Activated T-cell treated with anti-CD3 and anti-CD28 coated beads for 4 hours (primary cell): ENCODE data around the gene C20orf204.
"Not testable (repeated sequence)": the region's sequence is repeated elsewhere in the genome, so short reads cannot be mapped to it uniquely, and the experiment has no call there.

ENCODE experiments used
- DNase-seq: peaks from one replicate; pipeline ENCODE4 v3.0.0-alpha.2; 2020

C20orf204 gene

GRCh38 chr20:64035933-64036345 is at the start of gene C20orf204:
Gene C20orf204 (plus strand): TSS chr20:64036182. CDS start chr20:64036324, 142 bp downstream.
- DNase-seq: no peak

GRCh38 chr20:64000906-64001305 is 35.1 kb upstream of the C20orf204 start:
- no peak for DNase-seq

- no peak for DNase-seq
These were observed 34.4 kb upstream of the C20orf204 start for GRCh38 chr20:64001607-64002011.

- DNase-seq: no peak
These were observed 31.8 kb upstream of the C20orf204 start for GRCh38 chr20:64003960-64004725.

- no peak for DNase-seq
These were observed 30.6 kb upstream of the C20orf204 start for GRCh38 chr20:64005394-64005793.

- DNase-seq: no peak
These were observed 29.5 kb upstream of the C20orf204 start for GRCh38 chr20:64006490-64006889.

GRCh38 chr20:64006902-64007301 is 29.1 kb upstream of the C20orf204 start:
- DNase-seq: no peak

- DNase-seq: no peak
These were observed 26.1 kb upstream of the C20orf204 start for GRCh38 chr20:64009811-64010387.

GRCh38 chr20:64010711-64011237 is 25.2 kb upstream of the C20orf204 start:
- DNase-seq: no peak

GRCh38 chr20:64011366-64011779 is 24.6 kb upstream of the C20orf204 start:
- DNase-seq: no peak

- DNase-seq: not testable (repeated sequence)
These were observed 23.4 kb upstream of the C20orf204 start for GRCh38 chr20:64012385-64013154.

GRCh38 chr20:64015635-64016034 is 20.3 kb upstream of the C20orf204 start:
- no peak for DNase-seq

GRCh38 chr20:64021124-64021975 is 14.6 kb upstream of the C20orf204 start:
- DNase-seq: no peak

- DNase-seq: no peak
These were observed 13.2 kb upstream of the C20orf204 start for GRCh38 chr20:64022671-64023360.

GRCh38 chr20:64023361-64024140 is 12.4 kb upstream of the C20orf204 start:
- DNase-seq: no peak

- DNase-seq: no peak
These were observed 11.6 kb upstream of the C20orf204 start for GRCh38 chr20:64024141-64024990.

GRCh38 chr20:64025101-64025825 is 10.7 kb upstream of the C20orf204 start:
- DNase-seq: no peak

GRCh38 chr20:64025826-64026412 is 10.1 kb upstream of the C20orf204 start:
- no peak for DNase-seq
